Esophagus muscularis mucosa (tissue), 4 donors: ENCODE data around the gene NDUFV1.
"Not testable (repeated sequence)": the region's sequence is repeated elsewhere in the genome, so short reads cannot be mapped to it uniquely, and the experiment has no call there.

Experiments
- CTCF ChIP-seq, 3 experiments: fragments of 200-600 bp in 2 of 3; fragments of 450-650 bp in 1 of 3; sonication (generic) in 2 of 3; IDR thresholded peaks; one replicate each; pipeline ENCODE4 v1.5.1; 2017 to 2019; ENCODE audit warnings: antibody characterized with exemption in 3 of 3, mild to moderate bottlenecking in 2 of 3, moderate library complexity in 1 of 3
- EP300 ChIP-seq: sonication (generic); formaldehyde crosslinking; IDR thresholded peaks from one replicate; pipeline ENCODE4 v1.6.1; 2017; ENCODE audit warnings: antibody characterized with exemption
- POLR2AphosphoS5 ChIP-seq, 2 donors: sonication (generic); formaldehyde crosslinking; IDR thresholded peaks; one replicate each; pipeline ENCODE4 v1.6.1; 2017; ENCODE audit warnings: antibody characterized with exemption in 2 of 2

- TF ChIP-seq POLR2AphosphoS5 (IDR thresholded peaks at IDR 0.05); CTCF (IDR thresholded peaks at IDR 0.05); EP300: not testable (repeated sequence)
Measured at GRCh38 chr11:67597963-67598362, 8.8 kb upstream of the NDUFV1 start.
